NCI-H1694 (cell line): Measurements from ENCODE around the gene AKAP9.
A peak's percentile ranks its signal among the peaks of the same experiment; 100 is the strongest.
"Not testable (repeated sequence)": the region's sequence is repeated elsewhere in the genome, so short reads cannot be mapped to it uniquely, and the experiment has no call there.

Experiments used
- DNase-seq: peaks from one replicate; lab custom pipeline; 2025; lab: John Stamatoyannopoulos, UW

The AKAP9 gene

GRCh38 chr7:92064438-92065029 lies 123.9 kb downstream of the AKAP9 start:
- no peak for DNase-seq

DNA sequence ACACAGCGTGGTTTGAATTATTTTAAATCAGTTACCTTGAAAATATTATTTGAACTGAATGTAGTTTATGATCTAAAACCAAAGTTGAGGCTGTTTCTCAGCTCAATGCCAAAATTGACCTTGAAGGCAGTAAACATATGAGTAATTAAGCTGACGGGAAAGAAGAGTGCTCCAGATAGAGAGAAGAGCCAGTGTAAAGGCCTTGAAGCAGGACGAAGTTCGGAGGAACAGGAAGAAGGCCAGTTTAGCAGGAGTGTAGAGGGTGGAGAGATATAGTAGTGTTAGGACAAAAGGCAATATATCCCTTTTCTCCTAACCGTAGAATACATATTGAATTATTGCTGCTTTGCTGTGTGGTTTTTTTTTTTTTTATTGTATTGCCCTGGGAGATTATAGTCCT lies 130.4 kb downstream of the AKAP9 start:
- no peak for DNase-seq

GRCh38 chr7:92072121-92072520 lies 131.5 kb downstream of the AKAP9 start:
- no peak for DNase-seq

GRCh38 chr7:92072708-92073107 lies 132.0 kb downstream of the AKAP9 start:
- DNase-seq: no peak

- DNase-seq: no peak
Observed at GRCh38 chr7:92075455-92076158, 134.9 kb downstream of the AKAP9 start.

DNA sequence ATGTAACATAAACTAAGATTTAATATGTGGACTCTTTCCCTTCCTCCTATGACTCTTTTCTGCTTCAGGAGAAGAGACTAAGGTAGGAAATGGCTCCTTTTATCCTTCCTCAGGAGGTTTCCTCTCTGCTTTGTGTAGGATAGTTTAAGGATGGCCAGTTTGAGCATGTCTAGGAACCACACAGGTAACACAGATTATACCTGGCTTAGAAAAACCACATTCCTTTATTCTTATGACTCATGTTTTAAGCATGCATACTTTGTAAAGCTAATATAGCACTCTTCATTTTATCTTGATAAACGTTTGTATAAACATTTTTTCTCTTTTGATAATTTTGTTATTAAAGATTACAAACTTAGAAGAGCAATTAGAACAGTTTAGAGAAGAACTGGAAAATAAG lies 135.8 kb downstream of the AKAP9 start:
- no peak for DNase-seq

- DNase-seq: not testable (repeated sequence)
Observed at GRCh38 chr7:92083922-92084321, 143.3 kb downstream of the AKAP9 start.

DNA sequence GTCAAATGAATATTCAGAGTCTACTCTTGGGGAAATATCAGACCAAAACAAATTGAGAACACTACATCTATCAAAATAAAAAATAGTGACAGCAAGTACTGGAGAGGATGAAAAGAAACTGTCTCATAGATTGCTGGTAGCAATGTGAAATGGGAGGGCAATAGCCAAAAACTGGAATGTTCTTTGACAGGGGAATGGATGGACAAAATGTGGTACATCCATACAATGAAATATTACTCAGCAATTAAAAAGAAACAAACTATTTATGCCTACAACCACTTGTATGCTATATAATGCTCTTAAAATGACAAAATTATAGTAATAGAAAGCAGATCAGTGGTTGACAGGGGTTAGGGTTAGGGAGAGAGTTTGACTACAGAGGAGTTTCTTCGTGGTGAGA lies 147.6 kb downstream of the AKAP9 start:
- no peak for DNase-seq

DNA sequence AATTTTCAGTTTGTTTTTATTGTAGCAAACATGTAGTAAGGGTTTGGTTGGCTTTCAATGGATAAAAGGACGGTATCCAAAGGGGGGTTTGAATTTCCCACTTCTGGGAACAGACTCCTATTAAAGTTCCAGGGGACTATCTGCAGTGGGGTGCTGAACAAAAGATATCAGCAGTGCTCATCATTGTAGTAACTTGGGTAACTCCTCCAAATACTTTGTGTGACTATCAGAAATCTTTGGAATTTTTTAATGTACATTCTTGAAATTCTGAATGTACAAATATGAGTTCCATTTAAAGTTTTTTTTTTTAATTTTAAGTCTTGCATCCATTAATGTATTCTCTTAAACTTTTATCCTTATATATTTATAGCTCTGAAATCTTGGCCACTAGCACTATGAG lies 151.5 kb downstream of the AKAP9 start:
- DNase-seq: no peak

GRCh38 chr7:92095380-92095779 lies 154.7 kb downstream of the AKAP9 start:
- no peak for DNase-seq

- no peak for DNase-seq
Observed at GRCh38 chr7:92100534-92100933, 159.9 kb downstream of the AKAP9 start.

GRCh38 chr7:92102862-92103261 lies 162.2 kb downstream of the AKAP9 start:
- DNase-seq: not testable (repeated sequence)

GRCh38 chr7:92108821-92109220 lies 168.2 kb downstream of the AKAP9 start:
- no peak for DNase-seq

GRCh38 chr7:92110857-92111256 lies 170.2 kb downstream of the AKAP9 start:
- no peak for DNase-seq

GRCh38 chr7:92115821-92116220 lies 175.2 kb downstream of the AKAP9 start:
- DNase-seq: no peak

- no peak for DNase-seq
Observed at GRCh38 chr7:92116949-92117348, 176.3 kb downstream of the AKAP9 start.

- no peak for DNase-seq
Observed at GRCh38 chr7:92119213-92119759, 178.6 kb downstream of the AKAP9 start.

GRCh38 chr7:92121681-92122080 lies 181.0 kb downstream of the AKAP9 start:
- DNase-seq: no peak

GRCh38 chr7:92131093-92131492 lies 190.4 kb downstream of the AKAP9 start:
- DNase-seq: no peak

- DNase-seq: no peak
Observed at GRCh38 chr7:92131764-92132330, 191.2 kb downstream of the AKAP9 start.

- DNase-seq: no peak
Observed at GRCh38 chr7:92133133-92133736, 192.6 kb downstream of the AKAP9 start.

DNA sequence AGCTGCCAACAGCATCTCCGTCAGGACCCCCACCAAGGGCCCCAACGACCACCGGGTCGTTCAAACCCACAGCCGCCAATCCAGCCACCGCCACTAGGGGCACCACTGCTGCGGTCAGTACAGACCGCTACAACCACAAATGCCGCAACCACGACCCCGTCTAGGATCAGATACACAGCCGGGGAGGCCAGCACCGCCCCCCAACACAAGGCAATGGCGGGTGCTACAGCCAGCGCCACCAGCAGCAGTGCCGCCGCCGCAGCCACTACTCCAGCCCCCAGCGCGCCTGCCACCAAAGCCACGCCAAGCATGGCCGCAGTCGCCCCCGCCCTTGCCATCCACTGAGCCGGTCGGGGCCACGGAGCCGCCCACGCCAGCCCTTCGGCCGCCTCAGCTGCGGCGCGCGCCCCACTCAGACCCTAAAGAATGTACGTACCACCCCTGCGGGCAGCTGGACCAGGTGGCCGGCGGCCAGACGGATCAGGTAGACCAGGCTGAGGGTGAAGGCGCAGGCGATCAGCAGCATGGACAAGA lies 193.1 kb downstream of the AKAP9 start:
- peak; percentile 80 for DNase-seq
